Measurements from ENCODE around the gene MIER2.
"Not testable (repeated sequence)": the region's sequence is repeated elsewhere in the genome, so short reads cannot be mapped to it uniquely, and the experiment has no call there.

MIER2 gene

DNA sequence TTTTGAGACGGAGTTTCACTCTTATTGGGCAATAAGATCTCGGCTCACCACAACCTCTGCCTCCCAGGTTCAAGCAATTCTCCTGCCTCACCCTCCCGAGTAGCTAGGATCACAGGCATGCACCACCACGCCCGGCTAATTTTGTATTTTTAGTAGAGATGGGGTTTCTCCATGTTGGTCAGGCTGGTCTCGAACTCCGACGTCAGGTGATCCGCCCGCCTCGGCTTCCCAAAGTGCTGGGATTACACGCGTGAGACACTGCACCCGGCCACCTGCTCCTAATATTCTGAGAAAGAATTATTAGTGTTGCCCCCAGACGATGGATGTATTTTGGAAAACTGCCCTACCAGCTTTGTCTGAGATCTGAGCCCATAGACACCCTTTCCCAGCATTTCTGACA, 10.9 kb upstream of the MIER2 start:
- DNase-seq: not testable (repeated sequence)

DNA sequence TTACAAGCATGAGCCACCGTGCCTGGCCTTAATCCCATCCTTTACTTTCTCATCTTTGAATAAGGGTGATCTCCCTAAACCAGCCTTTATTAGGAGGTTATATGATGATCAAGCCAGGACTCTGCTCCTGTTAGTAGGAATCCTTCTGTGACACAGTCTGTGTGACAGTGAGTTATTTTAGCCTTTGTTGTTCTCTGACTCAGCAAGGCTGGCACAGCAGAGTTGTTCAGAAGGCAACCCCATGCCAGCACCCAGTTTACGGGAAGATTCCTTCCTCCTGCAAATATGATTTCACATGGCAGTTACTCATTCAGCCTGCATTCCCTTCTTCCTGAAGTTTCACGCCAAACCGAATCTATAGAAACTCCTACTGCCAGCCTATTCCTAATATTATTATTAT, 10.5 kb upstream of the MIER2 start:
- no peak for DNase-seq

DNA sequence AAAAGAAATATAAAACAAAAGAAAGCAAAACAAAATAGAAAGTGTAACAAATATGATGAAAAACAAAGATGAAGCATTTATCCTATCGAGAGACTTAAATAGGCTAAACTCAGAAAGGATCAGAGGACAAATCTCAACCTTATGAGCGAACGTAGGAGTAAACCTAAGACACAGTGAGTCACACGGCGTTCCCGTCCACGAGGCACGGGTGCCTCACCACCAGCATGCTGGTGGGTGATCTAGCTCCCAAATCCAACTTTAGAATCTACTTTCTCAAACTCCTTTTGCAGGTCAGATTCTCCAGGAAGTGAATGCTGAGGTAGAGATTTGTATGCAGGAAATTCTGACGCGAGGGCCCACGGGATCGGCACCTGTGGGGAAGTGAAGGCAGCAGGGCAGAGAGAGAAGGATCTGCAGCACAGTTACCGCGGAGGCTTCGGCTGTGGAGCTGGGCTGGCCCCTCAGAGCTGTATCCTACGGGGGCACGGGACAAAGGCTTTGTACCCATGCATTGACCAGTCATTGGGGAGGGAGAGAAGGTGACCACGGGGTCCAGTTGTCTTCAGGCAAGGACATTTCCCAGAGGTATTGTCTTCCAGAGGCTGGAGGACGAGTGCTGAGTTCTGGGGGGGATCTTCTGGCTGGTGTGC, 7.5 kb upstream of the MIER2 start:
- DNase-seq: no peak

DNA sequence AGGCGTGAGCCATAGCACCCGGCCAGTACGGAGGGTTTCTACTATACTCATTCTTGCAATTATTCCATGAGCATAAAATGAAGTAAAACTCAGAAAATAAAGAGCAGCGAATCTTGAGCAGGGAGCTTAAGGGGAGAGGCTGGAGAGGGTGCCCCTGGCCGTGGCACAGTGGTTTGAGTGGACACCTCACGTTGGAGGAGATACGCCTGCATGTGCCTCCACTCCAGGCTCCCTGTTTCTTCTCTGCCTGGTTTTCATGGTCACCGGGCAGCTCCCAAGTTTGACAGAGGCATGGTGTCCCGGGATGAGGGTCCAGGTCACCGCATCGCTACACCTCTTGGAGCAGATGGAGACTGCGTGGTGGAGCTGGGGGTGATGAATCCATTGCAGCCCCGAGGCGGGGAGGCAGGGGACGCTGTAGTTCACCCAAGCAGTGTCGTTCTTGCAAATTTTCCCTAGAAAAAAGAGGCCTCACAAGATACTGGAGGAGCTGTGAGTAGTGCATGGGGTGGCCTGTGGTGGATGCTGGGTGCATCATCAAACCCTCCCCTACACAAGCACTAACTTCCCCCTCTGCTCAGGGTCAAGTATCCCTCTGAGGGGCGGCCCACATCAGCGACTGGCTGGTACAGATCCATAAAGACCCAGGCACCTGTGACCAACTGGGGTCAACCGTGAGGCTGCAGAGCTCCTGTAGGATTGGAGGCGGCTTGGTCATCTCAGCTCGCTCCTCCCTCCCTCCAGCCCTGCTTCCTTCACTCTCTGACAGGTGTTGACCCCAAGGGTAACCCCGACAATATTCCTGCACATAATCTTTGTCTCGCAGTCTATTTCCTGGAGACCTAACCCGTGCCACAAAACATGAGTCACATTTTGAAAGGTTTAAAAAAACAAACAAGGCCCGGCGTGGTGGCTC, 3.6 kb upstream of the MIER2 start:
- DNase-seq: no peak

DNA sequence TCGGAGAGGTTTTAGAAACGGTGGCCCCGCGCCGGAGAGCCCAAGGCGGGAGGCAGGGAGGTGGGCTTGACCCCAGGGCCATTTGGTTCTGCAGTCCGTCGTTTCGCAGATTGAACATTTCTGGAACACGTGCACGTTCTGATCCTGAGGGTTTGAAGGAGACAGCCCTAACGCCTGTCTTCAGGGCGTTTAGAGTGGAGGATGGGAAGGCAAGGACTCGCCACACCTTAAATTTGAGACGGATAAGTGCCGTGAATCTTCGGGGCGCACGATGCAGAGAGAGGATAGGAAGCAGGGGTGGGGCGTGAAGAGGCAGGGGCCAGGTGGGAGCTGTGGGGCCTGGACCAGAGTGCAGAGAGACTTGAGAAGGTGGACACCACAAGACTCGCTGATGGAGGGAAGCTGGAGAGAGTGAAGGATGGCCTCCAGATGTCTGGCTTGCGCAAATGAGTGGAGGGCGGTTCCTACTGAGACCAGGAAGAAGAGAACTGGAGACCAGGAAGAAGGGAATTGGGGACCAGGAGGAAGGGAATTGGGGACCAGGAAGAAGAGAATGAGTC, 804 bp upstream of the MIER2 start:
- no peak for DNase-seq

DNA sequence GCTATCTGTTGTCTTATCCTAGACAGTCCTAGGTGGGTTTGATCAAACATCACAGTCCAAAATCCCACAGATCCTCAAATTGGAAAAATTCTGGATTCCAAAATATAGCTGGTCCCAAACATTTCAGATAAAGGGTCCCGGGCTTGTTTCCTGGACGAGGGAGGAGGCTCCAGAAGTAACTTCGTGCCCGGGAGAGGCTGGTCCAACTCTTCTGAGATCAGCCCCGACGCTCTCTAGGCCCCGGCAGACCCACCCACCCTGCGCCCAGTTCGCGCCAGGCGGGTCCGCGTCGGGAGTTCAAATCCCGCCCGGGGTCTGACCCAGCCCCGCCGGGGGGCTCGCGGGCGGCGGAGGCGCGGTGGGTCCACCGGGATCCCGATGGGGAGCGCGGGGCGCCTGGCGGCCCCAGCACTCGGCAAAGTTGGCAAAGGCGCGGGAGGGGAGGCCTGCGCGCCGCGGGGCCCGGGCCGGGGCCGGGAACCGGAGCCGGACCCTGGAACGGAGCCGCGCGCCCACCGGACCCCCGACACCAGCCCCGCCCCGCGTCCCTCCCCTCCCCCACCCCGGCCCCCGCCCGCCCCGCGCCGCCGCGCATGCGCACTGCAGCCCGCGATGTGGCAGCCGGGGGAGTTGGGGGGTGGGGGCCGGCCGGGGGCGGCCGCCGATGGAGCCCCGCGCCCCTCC, 513 bp downstream of the MIER2 start:
- DNase-seq: peak; percentile 31

DNA sequence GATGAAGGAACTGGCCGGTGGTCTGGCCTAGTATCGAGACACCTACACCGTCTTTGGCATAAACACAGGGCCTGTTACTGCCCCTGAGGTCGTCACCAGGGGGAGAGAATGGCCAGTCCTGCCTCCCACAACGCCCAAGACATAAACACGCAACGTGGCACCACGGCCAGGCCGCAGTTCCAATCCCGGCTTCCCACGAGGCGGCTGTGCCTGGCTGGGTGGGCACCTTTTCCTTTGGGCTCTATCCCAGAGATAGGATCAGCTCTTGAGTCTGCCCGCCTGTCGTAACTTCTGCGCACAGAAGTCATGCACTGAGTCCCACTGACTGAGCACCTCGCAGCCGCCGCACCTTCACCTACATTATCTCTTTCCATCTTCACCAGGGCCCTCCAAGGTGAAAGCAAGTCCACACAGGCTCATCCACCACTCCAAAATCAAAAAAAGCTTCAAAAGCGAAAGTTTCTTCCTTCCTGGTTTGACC, 1.1 kb downstream of the MIER2 start:
- DNase-seq: no peak

DNA sequence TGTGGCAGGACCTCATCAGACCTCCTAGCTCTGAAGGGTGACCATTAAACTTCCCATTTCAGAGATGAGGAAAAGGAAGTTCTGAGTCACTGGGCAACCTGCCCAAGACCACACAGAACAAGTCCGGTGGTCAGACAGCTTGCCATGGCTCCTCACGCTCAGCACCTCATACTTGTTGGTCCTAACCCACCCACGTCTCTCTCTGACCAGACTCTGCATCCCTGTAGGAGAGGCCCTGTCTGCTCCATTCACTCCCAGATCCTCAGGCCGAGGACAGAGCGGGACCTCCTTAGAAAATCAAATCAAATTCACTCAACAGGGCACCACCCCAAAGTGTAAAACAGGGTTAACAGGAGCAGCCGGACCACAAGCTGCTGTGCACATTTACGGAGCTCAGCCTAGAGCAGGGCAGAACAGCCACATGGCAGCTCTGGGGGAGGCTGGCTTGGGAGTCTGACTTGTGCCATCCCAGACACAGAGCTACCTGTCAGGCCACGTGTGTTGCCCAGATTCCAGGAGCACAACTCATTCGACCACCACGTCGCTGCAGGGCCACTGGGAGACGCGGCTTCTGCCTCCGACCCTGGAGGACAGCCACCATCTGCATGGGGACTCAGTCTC, 1.7 kb downstream of the MIER2 start:
- no peak for DNase-seq

DNA sequence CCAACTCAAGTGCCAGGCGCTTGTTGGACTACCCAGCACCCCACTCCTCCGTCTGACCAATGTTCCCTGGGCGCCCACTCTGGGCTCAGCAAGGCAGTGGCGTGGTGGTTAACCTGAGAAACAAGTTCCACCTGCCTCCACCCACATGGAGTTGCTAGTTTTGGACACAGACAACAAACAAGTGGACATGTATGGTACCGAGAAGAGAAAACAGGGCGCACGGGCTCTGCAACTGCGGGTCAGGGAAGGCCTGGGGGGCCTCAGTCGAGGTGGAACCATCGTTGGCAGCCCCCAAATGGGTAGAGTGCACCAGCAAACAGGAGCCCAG, 2.5 kb downstream of the MIER2 start:
- DNase-seq: no peak

DNA sequence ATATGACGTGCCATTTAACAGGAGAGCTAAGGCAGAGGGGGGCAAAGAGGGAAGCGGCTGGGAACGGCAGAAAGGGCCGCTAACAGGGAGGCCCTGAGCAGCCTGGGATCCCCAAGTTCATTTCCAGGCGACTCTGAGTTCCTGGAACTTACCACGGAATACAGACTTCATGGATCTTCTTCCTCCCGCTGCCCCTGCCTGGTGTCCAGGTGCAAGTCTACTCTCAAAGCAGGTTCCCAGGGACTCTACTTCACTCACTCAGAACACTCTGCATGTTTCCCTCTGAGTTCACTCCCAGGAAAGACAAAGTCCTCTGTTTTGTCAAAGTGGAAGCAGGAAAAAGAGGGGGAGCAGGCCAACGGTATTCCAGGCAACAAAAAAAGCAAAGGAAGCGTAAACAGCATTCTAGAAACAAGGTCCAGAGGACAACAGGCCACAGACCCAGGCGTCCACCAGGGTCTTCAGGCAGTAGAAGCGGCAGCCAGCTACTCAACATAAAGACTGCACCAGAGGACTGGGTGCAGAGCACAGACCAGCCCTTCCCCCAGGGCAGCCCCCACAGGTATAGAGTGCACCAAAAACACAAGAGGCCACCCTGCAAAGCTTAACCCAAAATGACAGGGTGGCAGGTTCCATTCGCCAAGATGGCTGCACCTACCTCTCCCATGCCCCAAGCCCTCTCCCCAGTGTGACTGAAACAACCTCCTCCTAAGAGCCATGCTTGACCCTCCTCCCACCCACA, 3.0 kb downstream of the MIER2 start:
- DNase-seq: no peak

DNA sequence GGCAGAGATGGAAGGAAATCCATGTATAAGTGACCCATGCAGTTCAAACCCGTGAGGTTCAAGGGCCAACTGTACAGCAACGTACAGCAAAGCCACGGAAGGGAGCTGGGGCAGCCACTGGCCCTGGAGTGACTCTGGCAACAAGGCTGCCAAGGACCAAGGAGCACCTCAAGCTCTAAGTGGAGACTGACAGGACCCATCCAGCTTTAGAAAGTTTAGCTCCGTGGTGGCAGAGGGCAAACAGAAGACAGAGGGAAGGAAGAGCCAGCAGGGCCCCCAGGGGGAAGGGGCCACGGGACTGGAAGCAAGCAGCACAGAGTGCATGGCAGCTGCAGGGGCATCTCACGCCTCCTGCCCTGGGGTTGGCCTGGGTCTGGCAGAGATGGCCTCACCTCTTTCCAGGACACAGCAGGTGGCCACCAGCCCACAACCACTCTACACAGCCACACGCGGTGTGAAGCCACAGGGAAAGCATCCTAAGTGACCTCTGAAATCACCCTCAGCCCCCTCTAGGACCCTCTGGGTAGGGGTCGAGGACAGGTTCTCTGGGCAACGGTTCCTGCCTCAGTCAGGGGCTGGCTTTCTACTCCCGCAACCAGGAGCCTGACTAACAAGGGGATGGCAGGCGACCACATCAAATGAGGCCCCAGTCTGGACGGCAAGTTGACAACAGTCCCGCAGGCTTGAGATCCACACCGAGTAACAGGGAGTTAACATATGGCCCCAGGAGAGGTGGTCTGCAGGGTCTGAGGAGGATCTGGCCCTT, 3.8 kb downstream of the MIER2 start:
- DNase-seq: no peak

DNA sequence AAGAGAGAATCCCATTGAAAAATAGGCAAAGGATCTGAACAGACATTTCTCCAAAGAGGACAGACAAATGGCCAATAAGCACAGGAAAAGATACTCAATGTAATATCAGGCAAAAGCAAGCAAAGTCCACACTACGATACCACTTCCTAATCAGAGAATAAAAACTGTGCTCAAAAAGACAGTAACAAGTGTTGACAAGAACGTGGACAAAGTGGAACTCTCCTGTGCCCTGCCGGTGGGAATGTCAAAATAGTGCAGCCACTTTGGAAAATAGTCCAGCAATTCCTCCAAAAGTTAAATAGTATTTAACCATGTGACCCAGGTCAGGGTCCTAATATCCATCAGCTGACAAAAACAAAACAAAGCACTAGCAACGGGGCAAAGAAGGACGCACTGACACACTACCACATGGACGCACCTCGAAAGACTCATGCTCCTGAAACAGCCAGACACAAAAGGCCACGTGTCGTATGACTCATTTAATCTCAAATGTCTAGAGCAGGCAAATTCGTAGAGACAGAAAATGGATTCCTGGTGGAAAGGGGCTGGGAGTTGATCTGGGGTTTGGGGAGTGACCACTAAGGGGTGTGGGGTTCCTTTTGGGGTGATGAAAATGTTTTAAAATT, 5.2 kb downstream of the MIER2 start:
- DNase-seq: no peak

DNA sequence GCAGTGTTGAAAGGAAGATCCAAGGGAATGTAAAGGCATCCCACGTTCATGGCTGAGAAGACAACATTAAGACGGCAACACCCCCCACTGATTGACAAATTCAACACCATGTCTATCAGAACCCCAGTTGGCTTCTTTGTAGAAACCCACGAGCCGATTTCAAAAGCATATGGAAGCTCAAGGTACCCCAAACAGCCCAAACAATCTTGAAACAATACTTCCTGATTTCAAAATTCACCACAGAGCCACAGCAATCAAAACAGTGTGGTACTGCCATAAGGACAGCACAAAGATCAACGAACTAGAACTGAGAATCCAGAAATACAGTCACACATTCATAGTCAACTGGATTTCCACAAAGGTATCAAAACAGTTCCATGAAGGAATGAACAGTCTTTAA, 6.2 kb downstream of the MIER2 start:
- DNase-seq: no peak

DNA sequence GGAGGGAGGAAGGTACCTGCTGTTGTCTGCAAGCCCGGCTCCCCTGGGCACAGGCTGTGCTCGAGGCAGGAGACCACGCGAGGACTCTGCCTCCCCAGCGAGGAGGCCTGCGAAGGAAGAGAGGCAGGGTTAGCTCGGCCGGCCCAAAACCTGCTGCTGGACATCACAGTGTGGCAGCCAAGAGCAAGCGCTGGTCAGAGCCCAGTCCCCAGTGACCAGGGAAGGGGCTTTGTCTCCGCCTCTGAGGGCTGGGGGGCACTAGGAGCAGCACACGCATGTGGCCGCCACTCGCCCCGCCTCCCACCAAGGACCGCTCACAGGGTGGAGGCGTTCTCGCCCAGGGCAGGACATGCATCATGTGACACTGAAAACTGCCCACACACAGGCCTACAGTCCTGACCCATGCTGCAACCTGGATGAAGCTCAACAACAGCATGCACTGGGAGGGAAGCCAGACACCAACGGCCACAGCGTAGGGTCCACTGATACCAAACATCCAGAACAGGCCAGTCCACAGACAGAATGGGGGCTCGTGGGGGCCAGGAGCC, 8.5 kb downstream of the MIER2 start:
- no peak for DNase-seq

DNA sequence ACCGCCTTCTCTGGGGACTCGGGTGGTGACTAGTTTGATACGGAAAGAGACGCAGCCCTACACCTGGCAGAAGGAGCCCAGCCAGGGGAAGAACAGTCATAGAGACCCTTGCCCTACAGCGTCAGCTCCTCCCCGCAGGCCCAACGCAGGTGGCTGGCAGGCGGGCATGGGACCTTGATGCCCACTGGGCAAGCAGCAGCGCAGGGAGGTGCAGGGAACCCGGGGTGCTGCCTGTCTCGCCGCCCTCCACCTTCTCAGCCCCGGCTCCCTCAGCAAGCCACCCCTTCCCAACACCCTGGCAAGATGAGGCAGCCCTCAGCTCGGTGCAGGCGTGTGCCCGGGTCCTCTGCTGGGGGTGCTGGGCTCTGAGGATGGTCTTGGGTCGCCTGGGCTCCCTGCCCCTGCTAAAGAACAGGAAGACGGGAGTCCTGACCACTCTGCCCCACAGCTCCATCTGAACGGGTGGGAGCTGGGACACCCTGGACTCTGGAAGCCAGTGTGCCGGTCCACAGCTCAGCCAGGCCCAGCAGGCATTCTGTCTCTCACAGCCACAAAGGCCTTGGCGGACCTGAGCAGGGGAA, 9.0 kb downstream of the MIER2 start:
- DNase-seq: no peak

DNA sequence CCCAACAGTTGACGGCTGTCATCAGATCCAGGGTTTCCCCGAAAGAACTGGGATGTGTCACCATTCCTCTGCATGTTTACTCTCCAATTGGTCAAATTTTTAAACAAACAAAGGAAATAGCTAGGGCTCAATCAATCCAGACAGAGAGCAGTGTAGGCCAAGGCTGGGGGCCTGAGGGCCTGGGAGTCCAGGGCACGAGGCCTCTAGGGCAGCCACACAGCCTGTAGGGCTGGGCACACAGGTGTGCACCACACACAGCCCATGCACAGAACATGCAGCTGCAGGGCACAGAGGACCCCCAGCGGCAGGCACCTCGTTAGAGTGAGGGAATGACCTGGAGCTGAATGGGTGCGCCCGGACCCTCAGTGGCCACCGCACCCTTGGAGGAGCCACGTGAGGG, 9.5 kb downstream of the MIER2 start:
- DNase-seq: no peak

DNA sequence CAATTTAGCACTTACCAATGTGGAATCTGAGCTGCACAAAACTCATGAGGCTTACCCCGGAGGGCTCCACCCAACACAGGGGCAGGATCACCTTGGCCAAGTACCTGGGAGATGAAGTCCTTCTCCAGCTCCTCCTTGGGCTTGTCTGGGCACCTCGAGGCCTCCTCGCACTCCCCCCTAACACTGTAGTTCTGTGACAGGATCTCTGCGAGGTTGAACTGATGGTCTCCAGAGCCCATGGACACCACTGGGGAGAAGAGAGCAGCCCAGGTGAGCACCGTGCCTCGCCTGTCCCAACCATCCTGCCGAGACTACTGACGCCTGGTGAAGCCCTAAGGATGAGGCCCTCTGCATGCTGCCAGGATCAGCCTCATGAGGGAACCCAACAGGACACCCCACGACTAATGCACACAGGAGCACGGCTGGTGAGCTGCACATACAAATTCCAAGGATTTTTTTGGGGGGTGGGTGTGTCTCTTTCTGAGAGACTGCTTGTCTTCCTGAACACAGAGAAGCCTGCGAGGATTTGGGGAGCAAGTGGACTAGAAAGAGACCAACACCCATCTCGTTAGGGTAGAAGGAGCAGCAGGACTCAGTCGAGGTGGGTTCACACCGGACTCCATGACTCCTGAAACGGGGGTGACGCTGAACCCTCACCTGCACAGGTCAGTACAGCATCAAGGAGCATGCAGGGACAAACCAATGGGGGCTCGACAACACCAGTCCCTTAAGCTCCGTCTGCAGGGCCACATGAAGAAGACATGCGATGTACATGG, 10.1 kb downstream of the MIER2 start:
- DNase-seq: no peak

DNA sequence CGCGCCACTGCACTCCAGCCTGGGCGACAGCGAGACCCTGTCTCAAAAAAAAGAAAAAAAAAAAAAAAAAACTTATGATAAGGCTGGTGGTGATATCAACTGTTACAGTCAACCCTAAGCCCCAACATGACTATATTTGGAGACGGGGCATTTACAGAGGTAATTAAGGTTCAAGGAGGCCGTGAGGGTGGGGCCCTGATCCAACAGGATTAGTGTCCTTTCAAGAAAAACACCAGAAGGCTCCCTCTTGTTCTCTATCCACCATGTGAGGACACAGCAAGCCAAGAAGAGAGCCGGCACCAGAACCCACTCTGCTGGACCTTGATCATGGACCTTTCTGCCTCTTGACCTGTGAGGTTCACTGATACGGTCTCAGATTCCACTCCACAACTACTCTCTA, 14.1 kb downstream of the MIER2 start:
- no peak for DNase-seq

DNA sequence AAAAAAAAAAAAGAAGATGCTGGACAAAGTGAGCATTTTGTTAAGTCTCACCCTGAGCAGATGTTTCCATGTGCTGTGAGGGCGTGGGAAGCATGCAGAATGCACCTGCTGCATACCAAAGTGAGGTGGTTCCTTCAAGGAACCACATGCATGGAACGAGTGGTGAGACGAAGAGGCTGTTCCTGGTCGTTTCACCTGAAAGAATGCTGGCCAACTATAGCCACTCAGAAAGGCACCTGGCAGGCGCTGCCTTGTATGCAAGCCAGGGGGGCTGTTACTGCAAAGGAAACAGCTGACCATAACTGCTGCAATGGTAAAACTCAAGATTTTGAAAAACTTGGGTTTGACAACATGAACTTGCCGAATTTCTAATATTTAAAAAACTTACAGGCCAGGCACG, 14.7 kb downstream of the MIER2 start:
- no peak for DNase-seq

All from T-helper 9 cell (primary cell).